Esophagus mucosa (tissue), 1 donor: ENCODE measurements around the gene TNPO1. TPM values are rescaled to one million over a fixed set of nuclear protein-coding genes. Genes with fewer than 3 reads are reported as not detected.
A peak's percentile ranks its signal among the peaks of the same experiment; 100 is the strongest.
"Not testable (repeated sequence)": the region's sequence is repeated elsewhere in the genome, so short reads cannot be mapped to it uniquely, and the experiment has no call there.

Source experiments
- ATAC-seq: fragments of 200-7000 bp; cut with Tn5 transposase; one replicate; pipeline ENCODE4 v1.9.1; 2020
- total RNA-seq: library from RNA; stranded (reverse); gene quantifications from one replicate; pipeline ENCODE4 v1.2.4, GENCODE V29; 2023
- donor health status: DM: yes; HTN: yes; CAD: no.

TNPO1 gene
- total RNA-seq, 1 donor from 2014 or later = 58.7 TPM

GRCh38 chr5:72855821-72856220 lies 39.4 kb downstream of the TNPO1 start:
- ATAC-seq = no peak

GRCh38 chr5:72857396-72857795 lies 40.9 kb downstream of the TNPO1 start:
- ATAC-seq = no peak

GRCh38 chr5:72859127-72859526 lies 42.7 kb downstream of the TNPO1 start:
- ATAC-seq = no peak

GRCh38 chr5:72860499-72860898 lies 44.0 kb downstream of the TNPO1 start:
- no peak for ATAC-seq

- ATAC-seq = peak; percentile 42
These were observed 55.0 kb downstream of the TNPO1 start for GRCh38 chr5:72871366-72872024.

GRCh38 chr5:72878854-72879253 lies 62.4 kb downstream of the TNPO1 start:
- ATAC-seq = no peak

GRCh38 chr5:72882989-72883388 lies 66.5 kb downstream of the TNPO1 start:
- ATAC-seq = no peak

GRCh38 chr5:72883850-72884249 lies 67.4 kb downstream of the TNPO1 start:
- no peak for ATAC-seq

- no peak for ATAC-seq
These were observed 68.4 kb downstream of the TNPO1 start for GRCh38 chr5:72884892-72885291.

GRCh38 chr5:72885824-72886223 lies 69.4 kb downstream of the TNPO1 start:
- no peak for ATAC-seq

GRCh38 chr5:72888595-72888994 lies 72.1 kb downstream of the TNPO1 start:
- ATAC-seq = no peak

- no peak for ATAC-seq
These were observed 72.9 kb downstream of the TNPO1 start for GRCh38 chr5:72889324-72889723.

GRCh38 chr5:72892846-72893245 lies 76.4 kb downstream of the TNPO1 start:
- no peak for ATAC-seq

- no peak for ATAC-seq
These were observed 79.3 kb downstream of the TNPO1 start for GRCh38 chr5:72895758-72896157.

- ATAC-seq = no peak
These were observed 90.3 kb downstream of the TNPO1 start for GRCh38 chr5:72906806-72907205.

GRCh38 chr5:72908664-72909063 lies 92.2 kb downstream of the TNPO1 start:
- ATAC-seq = no peak

GRCh38 chr5:72917371-72917776 lies 100.9 kb downstream of the TNPO1 start:
- no peak for ATAC-seq

GRCh38 chr5:72920690-72921502 lies 104.4 kb downstream of the TNPO1 start:
- peak; percentile 60 for ATAC-seq

- no peak for ATAC-seq
These were observed 105.4 kb downstream of the TNPO1 start for GRCh38 chr5:72921886-72922285.

- ATAC-seq = no peak
These were observed 106.0 kb downstream of the TNPO1 start for GRCh38 chr5:72922422-72922821.

GRCh38 chr5:72925336-72926010 lies 109.0 kb downstream of the TNPO1 start:
- peak; percentile 23 for ATAC-seq

GRCh38 chr5:72932686-72933085 lies 116.2 kb downstream of the TNPO1 start:
- not testable (repeated sequence) for ATAC-seq

GRCh38 chr5:72934953-72935725 lies 118.7 kb downstream of the TNPO1 start:
- ATAC-seq = not testable (repeated sequence)
